Measurements from ENCODE around the gene SLC32A1. TPM values are rescaled to one million over a fixed set of nuclear protein-coding genes. Genes with fewer than 3 reads are reported as not detected.

SLC32A1 gene

Small RNA genes lying within 50 kb of the gene (small RNA-seq; reads per million reads assigned to genes)
- gene RF00017 (ENCODE audit: low read depth), result not detected
